GM10248 (cell line): ENCODE results near the gene PRR36.

Source experiments
- CTCF ChIA-PET: fragments of 300-600 bp; sonication (Branson Sonifier 250); formaldehyde crosslinking; extraction: SDS; loops from one replicate; lab custom pipeline; 2021; ENCODE audit warnings: antibody characterized with exemption; lab: Yijun Ruan, JAX
- POLR2A ChIA-PET: fragments of 350-650 bp; sonication (Branson Sonifier 250); formaldehyde crosslinking; extraction: SDS; loops from one replicate; lab custom pipeline; 2020; ENCODE audit warnings: antibody characterized with exemption; lab: Yijun Ruan, JAX
- DNase-seq: peaks from one replicate; pipeline ENCODE4 v3.0.0; 2012; ENCODE audit errors: extremely low spot score
- CTCF ChIP-seq: IDR thresholded peaks from 2 replicates; pipeline ENCODE4 v1.5.1; 2012; ENCODE audit warnings: mild to moderate bottlenecking, low read depth; ENCODE audit errors: extremely low read depth, missing control alignments, control extremely low read depth

The PRR36 gene

GRCh38 chr19:7822910-7823515, 51.2 kb downstream of the PRR36 start:
- ChIA-PET CTCF (no interaction called here), POLR2A (no interaction called here)
- no peak for DNase-seq
- no peak for TF ChIP-seq CTCF

DNA sequence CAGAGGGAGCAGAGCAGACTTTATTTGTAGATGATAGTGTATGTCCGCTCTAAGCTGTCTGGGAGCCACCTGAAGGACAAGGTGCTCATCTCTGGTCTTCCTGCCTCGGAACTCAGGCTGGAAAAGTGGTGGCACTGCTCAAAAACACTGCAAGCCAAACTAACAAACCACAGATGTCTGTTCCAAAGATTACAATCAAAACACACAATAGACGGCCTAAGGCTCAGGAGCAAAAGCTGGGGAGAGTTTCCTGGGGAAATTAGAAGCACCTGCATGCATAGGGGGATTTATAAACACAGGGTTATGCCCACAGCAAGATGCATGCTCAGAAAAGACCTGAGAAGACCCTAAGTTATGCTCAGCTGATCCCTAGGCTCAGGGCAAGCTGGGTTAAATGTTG, 53.6 kb downstream of the PRR36 start:
- DNase-seq: no peak
- no peak for TF ChIP-seq CTCF
- ChIA-PET CTCF (interaction anchor here (0.9 to 3.7 kb wide), 9 partner anchors 11 to 252 kb away, joined by 3 to 13 read pairs (median 4); partner anchors contain the start of genes EVI5L, FCER2, TIMM44 and TRAPPC5), POLR2A (no interaction called here)

- POLR2A ChIA-PET: interaction anchor here (1.0 kb wide), 1 partner anchor 123 kb away, joined by 3 read pairs; no protein-coding TSS in a partner anchor
- TF ChIP-seq CTCF: no peak
- DNase-seq: no peak
- CTCF ChIA-PET: interaction anchor here (1.0 to 5.0 kb wide), 12 partner anchors 9 to 251 kb away, joined by 3 to 31 read pairs (median 6); partner anchors contain the start of genes EVI5L, FCER2, TIMM44 and TRAPPC5
Measured at GRCh38 chr19:7819337-7819736, 54.9 kb downstream of the PRR36 start.

DNA sequence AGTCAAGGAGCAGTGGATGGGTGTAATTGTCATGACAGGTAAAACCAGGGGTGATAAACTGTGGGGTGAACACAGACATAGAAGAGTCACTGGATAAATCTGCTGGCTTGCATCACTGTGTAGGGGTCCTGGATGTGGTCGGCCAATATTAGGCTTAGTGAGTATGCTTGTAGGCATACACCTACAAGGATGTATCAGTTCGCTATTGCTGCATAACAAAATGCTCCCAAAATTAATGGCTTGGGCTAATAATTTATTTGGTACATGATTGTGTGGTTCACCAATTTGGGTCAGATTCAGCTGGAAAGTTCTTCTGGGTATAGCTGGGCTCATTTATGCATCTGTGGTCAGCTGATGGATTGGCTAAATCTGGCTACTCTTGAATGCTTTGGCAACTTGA, 55.4 kb downstream of the PRR36 start:
- DNase-seq: no peak
- ChIA-PET POLR2A (interaction anchor here (1.0 kb wide), 1 partner anchor 122 kb away, joined by 3 read pairs; no protein-coding TSS in a partner anchor), CTCF (interaction anchor here (1.0 to 5.0 kb wide), 10 partner anchors 9 to 250 kb away, joined by 3 to 31 read pairs (median 9); partner anchors contain the start of genes EVI5L, TIMM44 and TRAPPC5)
- no peak for TF ChIP-seq CTCF
